HK-2 (cell line): Measurements from ENCODE around the gene COL23A1.

Experiments
- DNase-seq: peaks from one replicate; pipeline ENCODE4 v3.0.0-alpha.2; 2018; ENCODE audit not compliant: unreplicated experiment

The COL23A1 gene

GRCh38 chr5:178434851-178435250, 155.3 kb downstream of the COL23A1 start:
- no peak for DNase-seq

- no peak for DNase-seq
Observed at GRCh38 chr5:178434016-178434761, 156.0 kb downstream of the COL23A1 start.

- no peak for DNase-seq
Observed at GRCh38 chr5:178433273-178433775, 156.9 kb downstream of the COL23A1 start.

GRCh38 chr5:178432421-178433272, 157.5 kb downstream of the COL23A1 start:
- DNase-seq, result peak; percentile 33

- no peak for DNase-seq
Observed at GRCh38 chr5:178431782-178432165, 158.4 kb downstream of the COL23A1 start.

- no peak for DNase-seq
Observed at GRCh38 chr5:178431063-178431781, 159.0 kb downstream of the COL23A1 start.

- DNase-seq, result no peak
Observed at GRCh38 chr5:178430186-178431062, 159.8 kb downstream of the COL23A1 start.

- no peak for DNase-seq
Observed at GRCh38 chr5:178429491-178430185, 160.6 kb downstream of the COL23A1 start.

- DNase-seq, result no peak
Observed at GRCh38 chr5:178429156-178429468, 161.1 kb downstream of the COL23A1 start.

- no peak for DNase-seq
Observed at GRCh38 chr5:178428341-178429155, 161.6 kb downstream of the COL23A1 start.

- DNase-seq, result no peak
Observed at GRCh38 chr5:178427576-178428197, 162.5 kb downstream of the COL23A1 start.

- no peak for DNase-seq
Observed at GRCh38 chr5:178426326-178427130, 163.7 kb downstream of the COL23A1 start.

- DNase-seq, result no peak
Observed at GRCh38 chr5:178425621-178426068, 164.5 kb downstream of the COL23A1 start.

- no peak for DNase-seq
Observed at GRCh38 chr5:178424810-178425177, 165.4 kb downstream of the COL23A1 start.

GRCh38 chr5:178423901-178424809, 166.0 kb downstream of the COL23A1 start:
- no peak for DNase-seq

GRCh38 chr5:178423431-178423830, 166.8 kb downstream of the COL23A1 start:
- no peak for DNase-seq

- DNase-seq, result no peak
Observed at GRCh38 chr5:178422400-178422775, 167.8 kb downstream of the COL23A1 start.
